NCI-H2029 treated with DMSO at 0.1 percent for 48 hours (cell line): ENCODE results near the gene CNST.
"Not testable (repeated sequence)": the region's sequence is repeated elsewhere in the genome, so short reads cannot be mapped to it uniquely, and the experiment has no call there.

Source experiments
- DNase-seq: peaks from one replicate; lab custom pipeline; 2025; lab: John Stamatoyannopoulos, UW

Gene CNST

DNA sequence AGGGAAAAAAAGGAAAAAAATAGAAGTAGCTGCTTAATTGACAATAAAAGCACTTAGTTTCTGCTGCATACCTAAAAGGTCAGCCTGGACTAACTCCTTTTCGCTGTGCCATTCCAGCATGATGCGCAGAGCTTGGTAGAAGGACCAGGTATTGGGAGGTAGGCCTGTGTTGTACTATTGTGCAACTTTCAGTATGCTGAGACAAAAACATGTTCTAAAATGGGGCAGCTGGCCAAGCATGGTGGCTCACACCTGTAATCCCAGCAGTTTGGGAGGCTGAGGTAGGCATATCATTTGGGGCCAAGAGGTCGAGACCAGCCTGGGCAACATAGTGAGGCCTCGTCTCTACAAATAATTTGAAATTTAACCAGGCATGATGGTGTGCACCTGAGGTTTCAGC is 142.9 kb downstream of the CNST start:
- no peak for DNase-seq

DNA sequence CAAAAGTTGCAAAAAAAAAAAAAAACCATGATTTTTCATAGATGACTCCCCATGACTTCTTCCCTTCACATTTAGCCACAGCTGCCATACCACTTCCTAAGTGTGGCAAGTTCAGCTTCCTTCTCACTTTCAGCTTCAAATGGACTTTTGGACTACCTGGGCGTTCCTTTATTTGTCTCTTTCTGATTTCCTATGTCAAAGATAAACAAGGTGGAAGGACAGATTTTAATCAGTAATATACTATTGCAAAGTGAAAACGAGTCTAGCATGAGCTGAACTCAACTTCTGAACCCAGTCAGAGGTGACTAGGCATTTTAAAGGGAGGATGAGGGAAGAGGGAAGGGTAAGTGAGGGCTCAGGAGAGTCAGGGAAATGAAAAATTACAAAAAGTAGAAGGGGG is 143.6 kb downstream of the CNST start:
- DNase-seq = no peak

DNA sequence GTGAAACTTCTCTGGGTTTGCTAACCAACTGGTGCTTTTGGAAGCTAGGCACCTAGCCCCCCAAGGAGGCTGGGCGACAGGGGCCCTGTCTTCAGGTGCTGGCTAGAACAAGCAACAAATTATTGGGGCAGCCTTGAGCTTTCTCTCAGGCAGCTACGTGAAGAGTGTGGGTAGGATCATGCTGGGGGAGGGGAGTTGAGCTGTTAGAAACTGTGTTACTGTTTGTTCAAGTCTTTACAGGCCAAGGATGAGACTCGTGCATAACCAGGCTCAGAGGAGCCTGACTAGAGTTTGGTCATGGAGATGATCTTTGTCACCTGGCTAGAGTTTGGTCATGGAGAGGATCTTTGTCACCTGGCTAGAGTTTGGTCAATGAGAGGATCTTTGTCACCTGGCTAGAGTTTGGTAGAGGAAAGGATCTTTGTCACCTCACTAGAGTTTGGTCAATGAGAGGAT is 145.3 kb downstream of the CNST start:
- no peak for DNase-seq

DNA sequence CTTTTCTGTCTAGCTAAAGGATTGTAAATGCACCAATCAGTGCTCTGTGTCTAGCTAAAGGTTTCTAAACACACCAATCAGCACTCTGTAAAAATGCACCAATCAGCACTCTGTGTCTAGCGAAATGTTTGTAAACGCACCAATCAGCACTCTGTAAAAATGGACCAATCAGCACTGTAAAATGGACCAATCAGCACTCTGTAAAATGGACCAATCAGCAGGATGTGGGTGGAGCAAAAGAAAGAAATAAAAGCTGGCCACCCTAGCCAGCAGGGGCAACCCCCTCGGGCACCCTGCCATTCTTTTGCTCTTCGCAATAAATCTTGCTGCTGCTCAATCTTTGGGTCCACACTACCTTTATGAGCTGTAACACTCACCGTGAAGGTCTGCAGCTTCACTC is 146.2 kb downstream of the CNST start:
- DNase-seq = not testable (repeated sequence)
